ENCODE data around the gene GPC6.

- TF ChIP-seq CTCF (IDR thresholded peaks at IDR 0.05; ENCODE audit: insufficient read depth, low read length) (no peak), GABPA (IDR thresholded peaks at IDR 0.05; ENCODE audit: low read depth) (no peak), REST (IDR thresholded peaks at IDR 0.05; ENCODE audit: insufficient replicate concordance, low read depth) (no peak), POLR2AphosphoS5 (IDR thresholded peaks at IDR 0.05; ENCODE audit: low read depth) (no peak), SPI1 (IDR thresholded peaks at IDR 0.05; ENCODE audit: borderline replicate concordance, low read depth) (no peak)
These were observed 219.6 kb downstream of the GPC6 start for GRCh38 chr13:93446238-93446637.

Measured in HL-60 (cell line).